EL (cell line): ENCODE data around the gene SNAPC4.

Experiments
- DNase-seq: peaks from one replicate; pipeline ENCODE4 v3.0.0-alpha.2; 2016

Gene SNAPC4

GRCh38 chr9:136392538-136393449 is 7.2 kb downstream of the SNAPC4 start:
- DNase-seq = no peak

- no peak for DNase-seq
Measured at GRCh38 chr9:136391737-136392537, 8.0 kb downstream of the SNAPC4 start.

- DNase-seq = no peak
Measured at GRCh38 chr9:136389396-136389795, 10.6 kb downstream of the SNAPC4 start.

GRCh38 chr9:136387217-136387616 is 12.8 kb downstream of the SNAPC4 start:
- no peak for DNase-seq

GRCh38 chr9:136386018-136386417 is 14.0 kb downstream of the SNAPC4 start:
- DNase-seq = no peak

- DNase-seq = no peak
Measured at GRCh38 chr9:136385015-136385414, 15.0 kb downstream of the SNAPC4 start.

GRCh38 chr9:136383436-136383835 is 16.5 kb downstream of the SNAPC4 start:
- no peak for DNase-seq

- DNase-seq = no peak
Measured at GRCh38 chr9:136381966-136382513, 17.9 kb downstream of the SNAPC4 start.

GRCh38 chr9:136381311-136381710 is 18.7 kb downstream of the SNAPC4 start:
- no peak for DNase-seq

GRCh38 chr9:136380381-136380780 is 19.6 kb downstream of the SNAPC4 start:
- no peak for DNase-seq

GRCh38 chr9:136379891-136380290 is 20.1 kb downstream of the SNAPC4 start:
- DNase-seq = no peak

- DNase-seq = no peak
Measured at GRCh38 chr9:136379401-136379800, 20.6 kb downstream of the SNAPC4 start.

- no peak for DNase-seq
Measured at GRCh38 chr9:136379003-136379287, 21.0 kb downstream of the SNAPC4 start.

GRCh38 chr9:136378170-136379002 is 21.6 kb downstream of the SNAPC4 start:
- DNase-seq = no peak

GRCh38 chr9:136377341-136378169 is 22.4 kb downstream of the SNAPC4 start:
- no peak for DNase-seq

- DNase-seq = no peak
Measured at GRCh38 chr9:136376457-136376856, 23.5 kb downstream of the SNAPC4 start.

- DNase-seq = no peak
Measured at GRCh38 chr9:136375096-136375495, 24.9 kb downstream of the SNAPC4 start.

GRCh38 chr9:136374183-136374575 is 25.8 kb downstream of the SNAPC4 start:
- no peak for DNase-seq

- DNase-seq = no peak
Measured at GRCh38 chr9:136373300-136374182, 26.4 kb downstream of the SNAPC4 start, which contains the start of gene CARD9. CARD9 (minus strand) TSS chr9:136373669; CDS start chr9:136372078, 1,591 bp downstream.

GRCh38 chr9:136372561-136373299 is 27.2 kb downstream of the SNAPC4 start:
- DNase-seq = peak; percentile 87
